ENCODE measurements around the gene PPFIA1. TPM values are rescaled to one million over a fixed set of nuclear protein-coding genes. Genes with fewer than 3 reads are reported as not detected.

PPFIA1 gene
- 45.0 and 54.2 TPM in 2 replicates for total RNA-seq

DNA sequence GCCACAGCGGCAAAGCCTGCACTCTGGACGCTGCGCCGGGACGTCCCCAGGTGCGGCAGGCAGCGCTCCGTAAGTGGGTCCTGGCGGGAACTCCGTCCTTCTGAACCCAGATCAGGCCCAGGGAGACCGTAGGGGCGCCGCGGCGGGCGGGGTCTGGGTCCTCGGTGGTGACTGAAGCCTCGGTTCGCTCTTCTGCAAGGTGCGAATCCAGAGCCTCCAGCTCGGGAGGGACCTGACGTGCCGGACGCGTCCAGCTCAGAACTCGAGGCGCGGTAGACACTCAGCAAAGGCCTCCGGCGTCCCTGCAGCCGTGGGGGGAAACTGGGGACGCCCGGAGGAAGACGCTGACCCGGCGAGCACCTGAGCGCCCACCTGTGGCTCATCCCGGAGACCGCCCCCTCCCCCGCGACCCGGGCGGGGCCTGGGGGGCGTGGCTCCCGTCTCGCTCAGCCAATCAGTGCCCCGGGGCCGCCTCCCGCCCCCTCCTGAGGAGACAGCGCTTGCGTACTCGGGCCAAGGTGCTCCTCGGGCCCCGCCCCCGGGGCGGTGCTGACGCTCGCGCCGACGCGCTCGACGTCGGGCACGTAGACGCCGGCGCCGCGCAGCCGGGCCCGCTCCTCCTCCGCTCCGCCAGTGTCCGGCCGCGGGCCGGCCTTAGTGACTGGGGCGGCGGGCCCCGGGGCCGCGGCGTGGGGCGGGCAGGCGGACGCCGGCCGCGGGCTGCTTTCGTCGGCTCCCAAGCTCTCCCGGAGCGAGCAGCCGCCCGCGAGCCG, at the start of gene PPFIA1:
TSS of gene PPFIA1 (plus strand) at position 587 of the 773 bp plus-strand sequence. CDS start 1,483 bp downstream, outside the sequence.
- Mint-ChIP-seq H3K4me3 (peak within 1 kb of the TSS; percentile 93), H3K27ac (peak within 1 kb of the TSS; percentile 82), H3K4me1 (peaks cover 21% of the 10 kb centered on the region), H3K27me3 (peaks cover 27% of the 10 kb centered on the region), H3K9me3 (no peaks in the 10 kb centered on the region), H3K36me3 (ENCODE audit: low read depth) (peaks cover 19% of the 10 kb centered on the region)
- DNase-seq, result peak; percentile 99
- intact Hi-C loops (cut with micrococcal nuclease), result loop anchor here (1.0 to 2.0 kb wide), 4 partner anchors 67 to 595 kb away; partner anchors contain the start of genes CTTN, FADD and LTO1

DNA sequence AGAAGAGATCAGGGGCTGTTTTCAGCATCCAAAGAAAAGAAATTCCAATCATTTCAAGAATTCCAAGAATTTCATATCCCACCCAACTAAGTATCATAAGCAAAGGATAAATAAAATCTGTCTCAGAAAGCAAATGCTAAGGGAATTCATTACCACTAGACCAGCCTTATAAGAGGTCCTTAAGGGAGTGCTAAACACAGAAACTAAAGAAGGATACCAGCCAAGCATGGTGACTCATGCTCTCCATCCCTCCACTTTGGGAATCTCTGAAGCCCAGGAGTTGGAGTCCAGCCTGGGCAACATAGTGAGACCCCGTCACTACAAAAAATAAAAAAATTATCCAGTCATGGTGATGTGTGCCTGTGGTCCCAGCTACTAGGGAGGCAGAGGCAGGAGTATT, 49.6 kb upstream of the PPFIA1 start:
- no peak for DNase-seq
- Mint-ChIP-seq H3K4me3 (no peak overlapping the region), H3K27ac (no peak overlapping the region), H3K4me1 (no peaks in the 10 kb centered on the region), H3K36me3 (ENCODE audit: low read depth) (no peaks in the 10 kb centered on the region), H3K27me3 (peaks cover 33% of the 10 kb centered on the region), H3K9me3 (no peaks in the 10 kb centered on the region)
- intact Hi-C loops (cut with micrococcal nuclease), result no loop called here

DNA sequence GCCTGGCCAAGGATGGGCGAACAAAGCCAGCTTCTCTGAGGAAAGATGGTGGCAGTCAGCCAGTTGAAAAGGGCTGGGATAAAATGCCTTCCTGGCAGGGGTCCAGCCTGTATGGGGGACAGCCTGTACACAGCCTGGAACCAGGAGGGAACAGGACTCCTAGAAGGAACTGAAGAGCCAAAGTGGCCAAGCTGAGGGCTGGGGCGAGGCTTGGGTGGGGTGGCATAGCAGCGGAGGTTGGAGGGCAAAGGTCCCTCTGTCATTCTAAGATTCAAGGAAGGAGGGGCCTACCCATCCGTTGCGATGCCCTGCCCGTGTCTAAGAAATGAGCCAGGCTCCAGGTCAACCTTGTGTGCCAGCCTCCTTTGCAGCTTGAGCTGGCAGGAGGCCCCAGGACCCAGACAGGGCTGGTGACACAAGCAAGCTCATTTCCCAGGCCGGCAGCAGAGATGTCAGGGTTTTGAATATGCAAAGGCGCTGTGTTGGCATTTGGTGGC, 44.8 kb upstream of the PPFIA1 start:
- DNase-seq, result no peak
- no peak overlapping the region for H3K4me3 Mint-ChIP-seq
- no peaks in the 10 kb centered on the region for H3K9me3 Mint-ChIP-seq
- H3K36me3 Mint-ChIP-seq (ENCODE audit: low read depth), result no peaks in the 10 kb centered on the region
- intact Hi-C loops (cut with micrococcal nuclease), result no loop called here
- no peaks in the 10 kb centered on the region for H3K4me1 Mint-ChIP-seq
- H3K27ac Mint-ChIP-seq, result no peak overlapping the region
- H3K27me3 Mint-ChIP-seq, result peaks cover 24% of the 10 kb centered on the region

DNA sequence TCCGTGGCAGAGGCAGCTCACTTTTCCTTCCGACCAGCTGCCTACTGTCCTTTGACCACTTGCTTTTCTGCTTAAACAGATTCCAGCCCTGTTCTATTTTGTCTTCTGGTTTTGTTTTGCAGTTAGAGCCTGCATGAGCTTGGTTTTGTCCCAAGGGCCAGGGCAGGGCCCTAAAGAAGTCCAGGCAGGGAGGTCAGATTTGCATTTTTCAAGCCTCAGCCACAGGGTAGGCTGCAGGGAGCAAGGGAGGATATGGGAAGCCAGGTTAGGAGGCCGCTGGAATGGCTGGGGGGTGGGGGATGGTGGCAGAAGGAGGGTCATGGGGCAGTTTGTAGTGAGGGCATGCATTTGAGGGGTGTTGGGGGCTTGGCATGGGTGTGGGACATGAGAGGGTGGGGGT, 44.3 kb upstream of the PPFIA1 start:
- Mint-ChIP-seq H3K4me1 (no peaks in the 10 kb centered on the region), H3K4me3 (no peak overlapping the region), H3K27me3 (peaks cover 24% of the 10 kb centered on the region), H3K9me3 (no peaks in the 10 kb centered on the region), H3K27ac (no peak overlapping the region), H3K36me3 (ENCODE audit: low read depth) (no peaks in the 10 kb centered on the region)
- intact Hi-C loops (cut with micrococcal nuclease), result no loop called here
- DNase-seq, result no peak

DNA sequence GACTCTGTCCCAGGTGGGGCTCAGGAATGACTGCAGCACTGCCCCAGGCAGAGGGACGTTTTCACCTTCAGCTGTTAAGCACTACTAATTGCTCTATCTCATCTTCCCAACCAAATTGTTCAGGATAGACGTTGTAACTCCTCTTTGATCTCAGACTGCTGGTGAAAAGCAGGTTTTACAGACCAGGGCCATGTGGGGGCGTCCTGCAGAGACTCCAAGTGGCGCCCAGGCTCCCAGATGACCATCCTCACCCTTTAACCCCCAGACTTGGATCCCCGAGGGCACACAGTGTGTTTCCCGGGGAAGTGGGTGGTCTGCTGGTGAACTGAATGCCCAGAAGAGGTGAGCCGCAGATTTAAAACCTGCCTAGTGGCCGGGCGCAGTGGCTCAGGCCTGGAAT, 43.5 kb upstream of the PPFIA1 start:
- DNase-seq, result no peak
- no peaks in the 10 kb centered on the region for H3K36me3 Mint-ChIP-seq (ENCODE audit: low read depth)
- no peak overlapping the region for H3K4me3 Mint-ChIP-seq
- no peak overlapping the region for H3K27ac Mint-ChIP-seq
- no peaks in the 10 kb centered on the region for H3K9me3 Mint-ChIP-seq
- H3K4me1 Mint-ChIP-seq, result no peaks in the 10 kb centered on the region
- intact Hi-C loops (cut with micrococcal nuclease), result no loop called here
- peaks cover 20% of the 10 kb centered on the region for H3K27me3 Mint-ChIP-seq

DNA sequence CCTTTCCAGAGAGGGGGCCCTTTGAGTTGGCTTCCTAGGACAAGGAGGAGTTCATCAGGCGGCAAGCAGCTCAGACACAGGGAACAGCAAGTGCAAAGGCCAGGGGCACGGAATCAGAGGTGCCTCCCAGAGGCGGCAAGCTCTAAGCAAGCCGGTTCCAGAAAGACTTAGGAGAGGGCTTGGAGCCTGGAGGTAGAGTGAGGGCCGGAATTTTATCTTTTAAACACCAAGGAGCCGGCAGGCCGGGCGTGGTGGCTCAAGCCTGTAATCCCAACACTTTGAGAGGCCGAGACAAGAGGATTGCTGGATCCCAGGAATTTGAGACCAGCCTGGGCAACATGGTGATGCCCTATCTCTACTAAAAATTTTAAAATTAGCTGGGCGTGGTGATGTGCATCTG, 40.8 kb upstream of the PPFIA1 start:
- Mint-ChIP-seq H3K4me1 (no peaks in the 10 kb centered on the region), H3K36me3 (ENCODE audit: low read depth) (no peaks in the 10 kb centered on the region), H3K27me3 (peaks cover 6% of the 10 kb centered on the region), H3K9me3 (no peaks in the 10 kb centered on the region), H3K27ac (no peak overlapping the region), H3K4me3 (no peak overlapping the region)
- intact Hi-C loops (cut with micrococcal nuclease), result no loop called here
- no peak for DNase-seq

DNA sequence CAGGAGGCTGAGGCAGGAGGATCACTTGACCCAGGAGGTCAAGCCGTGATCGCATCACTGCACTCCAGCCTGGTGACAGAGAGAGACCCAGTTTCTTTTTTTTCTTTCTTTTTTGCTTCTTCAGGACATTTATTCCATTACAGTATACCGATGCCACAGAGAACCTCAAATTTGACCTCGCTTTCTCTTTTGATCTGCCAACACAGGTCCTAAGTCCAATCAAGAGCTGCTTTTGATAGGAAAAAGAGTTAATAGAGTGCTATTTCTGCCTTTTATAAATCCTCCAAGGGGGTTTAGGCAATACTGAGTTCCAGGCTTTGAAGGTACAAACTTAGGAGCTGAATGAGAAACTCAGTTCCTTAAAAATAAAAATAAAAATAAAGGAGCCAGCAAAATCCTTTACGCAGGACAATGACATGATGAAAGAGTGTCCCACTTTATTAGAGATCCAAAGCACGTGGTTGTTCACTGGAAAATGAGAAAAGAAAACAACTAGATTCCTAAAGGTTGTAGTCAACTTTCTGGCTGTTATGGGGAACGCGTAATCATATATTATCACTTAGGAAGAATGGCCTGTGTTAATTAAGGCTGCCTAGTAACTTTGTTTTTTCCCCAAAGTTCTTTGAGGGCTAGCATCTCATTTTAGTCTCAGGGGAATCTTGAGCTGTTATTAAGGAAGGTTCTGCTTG, 40.2 kb upstream of the PPFIA1 start:
- no peak overlapping the region for H3K4me3 Mint-ChIP-seq
- no peaks in the 10 kb centered on the region for H3K9me3 Mint-ChIP-seq
- no peaks in the 10 kb centered on the region for H3K4me1 Mint-ChIP-seq
- no peak overlapping the region for H3K27ac Mint-ChIP-seq
- H3K36me3 Mint-ChIP-seq (ENCODE audit: low read depth), result no peaks in the 10 kb centered on the region
- intact Hi-C loops (cut with micrococcal nuclease), result no loop called here
- H3K27me3 Mint-ChIP-seq, result peaks cover 3% of the 10 kb centered on the region
- DNase-seq, result no peak

DNA sequence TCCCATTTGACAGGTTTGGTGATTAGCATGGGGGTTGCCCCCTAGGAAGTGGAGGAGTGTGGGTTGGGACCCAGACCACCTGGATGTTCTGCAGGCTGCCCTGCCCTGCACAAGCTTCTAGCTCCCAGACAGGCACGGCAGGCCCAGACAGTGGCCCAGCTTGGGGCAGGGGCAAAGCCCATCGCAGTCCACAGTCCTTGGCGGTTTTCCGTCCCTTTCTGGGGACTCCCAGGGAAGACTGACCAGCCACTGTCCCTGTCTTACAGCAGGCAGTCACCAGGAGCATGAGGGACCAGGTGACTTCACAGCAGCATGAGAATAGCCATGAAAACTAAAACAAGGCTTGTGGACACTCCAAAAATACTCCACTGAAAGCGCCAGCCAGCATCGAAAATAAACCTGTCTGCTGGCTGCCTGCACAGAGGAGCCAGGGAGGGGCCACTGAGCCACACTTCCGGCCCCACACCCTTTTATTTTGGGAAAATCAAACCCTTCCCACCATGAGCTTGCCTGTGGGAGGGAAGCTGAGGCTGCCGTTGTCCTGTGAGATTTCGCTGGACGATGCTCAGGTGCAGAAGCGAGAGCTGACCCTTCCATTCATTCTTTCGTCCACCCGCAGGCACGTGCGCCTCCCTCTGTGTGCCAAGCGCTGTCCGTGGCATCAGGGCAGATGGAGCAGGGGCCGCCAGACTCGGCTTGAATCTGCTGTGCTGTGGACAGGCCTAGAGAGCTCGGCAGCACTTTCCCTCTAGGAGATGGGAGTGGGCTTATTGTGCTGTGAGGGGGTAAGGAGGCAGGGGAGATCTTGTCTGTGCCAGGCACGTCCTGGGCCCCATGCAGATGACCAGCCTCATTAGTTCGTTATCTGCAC, 39.4 kb upstream of the PPFIA1 start:
- Mint-ChIP-seq H3K9me3 (no peaks in the 10 kb centered on the region), H3K27ac (no peak overlapping the region), H3K27me3 (peaks cover 3% of the 10 kb centered on the region), H3K36me3 (ENCODE audit: low read depth) (no peaks in the 10 kb centered on the region), H3K4me3 (no peak overlapping the region), H3K4me1 (no peaks in the 10 kb centered on the region)
- DNase-seq, result no peak
- intact Hi-C loops (cut with micrococcal nuclease), result no loop called here

DNA sequence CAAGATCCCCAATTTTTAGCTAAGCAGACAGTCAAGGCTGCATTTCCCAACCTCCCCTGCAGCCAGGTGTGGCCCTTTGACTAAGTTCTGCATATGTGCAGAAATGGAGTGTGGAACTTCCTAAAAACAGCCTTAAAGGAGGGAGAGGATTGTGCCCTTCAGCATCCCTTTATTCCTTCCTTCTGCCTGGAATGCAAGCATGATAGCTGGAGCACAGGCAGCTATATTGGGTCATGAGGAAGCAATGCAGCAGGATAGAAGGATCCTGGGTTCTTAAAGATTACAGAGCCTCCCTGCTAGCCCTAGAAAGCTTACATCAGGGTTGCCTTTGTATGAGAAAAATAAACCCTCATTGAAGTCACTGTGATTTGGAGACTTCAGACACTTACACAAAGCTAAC, 37.5 kb upstream of the PPFIA1 start:
- Mint-ChIP-seq H3K27me3 (no peaks in the 10 kb centered on the region), H3K36me3 (ENCODE audit: low read depth) (no peaks in the 10 kb centered on the region), H3K4me1 (no peaks in the 10 kb centered on the region), H3K4me3 (no peak overlapping the region), H3K9me3 (no peaks in the 10 kb centered on the region), H3K27ac (no peak overlapping the region)
- no peak for DNase-seq
- intact Hi-C loops (cut with micrococcal nuclease), result no loop called here

DNA sequence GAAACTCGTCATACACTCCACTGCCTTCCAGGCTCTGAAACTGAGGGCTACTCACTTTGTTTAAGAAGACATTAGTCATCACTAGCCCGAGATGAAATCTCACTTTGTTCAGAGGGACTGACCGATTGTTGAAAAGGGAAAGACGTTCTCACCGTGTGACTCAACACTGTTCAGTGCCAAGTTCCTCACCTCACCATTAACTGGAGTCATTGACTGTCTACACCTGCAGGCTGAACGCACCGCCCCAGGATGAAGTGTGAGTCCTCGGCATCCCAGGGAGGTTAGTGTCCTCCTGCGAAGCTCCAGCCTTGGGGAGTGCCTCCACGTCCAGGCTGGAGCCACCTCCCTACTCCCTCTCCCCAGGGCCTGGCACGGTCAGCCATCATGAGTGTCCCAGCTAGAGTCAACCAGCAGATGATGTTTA, 37.0 kb upstream of the PPFIA1 start:
- Mint-ChIP-seq H3K4me3 (no peak overlapping the region), H3K9me3 (no peaks in the 10 kb centered on the region), H3K27ac (no peak overlapping the region), H3K27me3 (no peaks in the 10 kb centered on the region), H3K36me3 (ENCODE audit: low read depth) (no peaks in the 10 kb centered on the region), H3K4me1 (no peaks in the 10 kb centered on the region)
- DNase-seq, result no peak
- intact Hi-C loops (cut with micrococcal nuclease), result no loop called here

DNA sequence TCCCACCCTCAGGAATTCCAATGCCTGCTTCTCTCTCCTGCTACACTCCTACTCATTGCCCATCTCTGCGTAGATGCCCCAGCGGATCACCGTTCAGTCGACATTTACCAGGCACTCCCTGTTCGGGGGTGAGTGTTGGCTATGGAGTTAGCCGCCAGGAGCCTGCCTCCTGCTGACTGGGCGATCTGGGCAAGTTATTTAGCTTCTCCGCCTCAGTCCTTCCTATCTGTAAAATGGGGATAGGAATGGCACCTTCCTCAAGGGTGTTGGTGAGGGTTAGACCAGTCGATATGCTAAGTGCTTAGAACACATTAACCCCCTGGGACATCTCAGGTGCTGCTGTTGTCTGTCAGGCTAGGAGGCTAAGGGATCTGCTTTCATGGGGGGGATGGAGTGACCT, 36.5 kb upstream of the PPFIA1 start:
- no peak overlapping the region for H3K4me3 Mint-ChIP-seq
- DNase-seq, result no peak
- H3K9me3 Mint-ChIP-seq, result no peaks in the 10 kb centered on the region
- H3K4me1 Mint-ChIP-seq, result no peaks in the 10 kb centered on the region
- no peaks in the 10 kb centered on the region for H3K27me3 Mint-ChIP-seq
- no peaks in the 10 kb centered on the region for H3K36me3 Mint-ChIP-seq (ENCODE audit: low read depth)
- intact Hi-C loops (cut with micrococcal nuclease), result no loop called here
- no peak overlapping the region for H3K27ac Mint-ChIP-seq

DNA sequence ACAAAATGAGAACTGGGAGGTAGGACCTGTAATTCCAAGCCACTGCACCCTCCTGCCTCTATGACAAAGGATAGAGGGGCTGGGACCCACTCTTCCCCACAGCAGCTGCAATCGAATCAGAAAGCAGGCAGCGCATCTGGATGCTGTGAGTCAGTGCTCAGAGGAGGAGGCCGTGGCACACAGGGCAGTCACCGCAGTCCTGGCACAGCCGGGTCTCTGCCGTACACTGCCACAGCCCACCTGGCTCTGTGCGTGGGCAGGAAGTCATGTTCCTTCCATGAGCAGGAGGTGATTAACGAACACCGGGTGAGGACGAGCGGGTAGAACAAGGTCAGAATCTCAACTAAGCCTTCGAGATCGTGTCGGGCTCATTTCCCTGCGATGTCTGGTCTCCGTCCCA, 30.2 kb upstream of the PPFIA1 start:
- Mint-ChIP-seq H3K9me3 (no peaks in the 10 kb centered on the region), H3K27ac (no peak overlapping the region), H3K36me3 (ENCODE audit: low read depth) (no peaks in the 10 kb centered on the region), H3K4me3 (no peak overlapping the region), H3K27me3 (no peaks in the 10 kb centered on the region), H3K4me1 (no peaks in the 10 kb centered on the region)
- no peak for DNase-seq
- intact Hi-C loops (cut with micrococcal nuclease), result no loop called here

DNA sequence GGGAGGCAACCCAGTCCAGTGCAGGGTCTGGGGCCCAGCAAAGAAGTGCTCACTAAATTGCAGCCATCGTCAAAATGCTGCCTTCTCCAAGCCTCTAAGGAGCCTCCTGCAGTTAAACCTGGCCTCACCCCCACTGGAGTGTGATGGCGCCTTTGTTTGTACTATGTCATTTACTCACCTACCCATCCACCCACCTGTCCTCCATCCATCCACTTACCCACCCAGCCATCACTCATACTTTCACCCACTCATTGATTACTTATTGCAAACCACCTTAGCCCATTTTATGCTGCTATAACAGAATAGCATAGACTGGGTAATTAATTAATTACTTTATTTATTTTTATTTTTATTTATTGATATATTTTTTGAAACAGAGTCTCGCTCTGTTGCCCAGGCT, 28.8 kb upstream of the PPFIA1 start:
- Mint-ChIP-seq H3K36me3 (ENCODE audit: low read depth) (no peaks in the 10 kb centered on the region), H3K27ac (no peak overlapping the region), H3K4me3 (no peak overlapping the region), H3K4me1 (no peaks in the 10 kb centered on the region), H3K27me3 (no peaks in the 10 kb centered on the region), H3K9me3 (no peaks in the 10 kb centered on the region)
- intact Hi-C loops (cut with micrococcal nuclease), result no loop called here
- DNase-seq, result no peak

DNA sequence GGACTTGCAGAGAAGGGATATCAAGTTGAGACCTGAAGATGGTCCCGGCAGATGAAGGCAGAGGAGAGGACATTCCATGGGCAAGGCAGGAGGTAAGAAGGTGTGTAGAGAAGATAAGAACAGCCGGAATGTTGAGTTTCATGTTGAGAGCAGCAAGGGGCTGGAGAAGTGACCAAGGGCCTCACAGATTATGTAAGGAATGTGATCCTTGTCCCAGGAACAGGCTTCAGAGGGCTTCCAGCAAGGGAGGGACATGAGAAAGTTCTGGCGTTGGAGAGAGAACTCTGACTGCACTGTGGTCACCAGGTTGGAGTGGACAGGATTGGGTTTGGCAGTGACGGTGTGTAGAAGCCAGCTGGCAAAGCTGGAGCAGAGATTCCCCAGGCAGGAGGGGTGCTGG, 27.6 kb upstream of the PPFIA1 start:
- intact Hi-C loops (cut with micrococcal nuclease), result no loop called here
- Mint-ChIP-seq H3K9me3 (peaks cover 4% of the 10 kb centered on the region), H3K27me3 (no peaks in the 10 kb centered on the region), H3K36me3 (ENCODE audit: low read depth) (no peaks in the 10 kb centered on the region), H3K4me1 (no peaks in the 10 kb centered on the region), H3K4me3 (no peak overlapping the region), H3K27ac (no peak overlapping the region)
- no peak for DNase-seq

All from activated CD4-positive, alpha-beta T cell treated with anti-CD3 and anti-CD28 coated beads, Interleukin-2, amount 10 ng/mL, durations not matched to agents 24 days and 14 days (primary cell).